GM10847 (cell line): ENCODE results near the gene KANTR.

Experiments
- POLR2A ChIP-seq: IDR thresholded peaks from 2 replicates; pipeline ENCODE4 v1.6.1; 2011; ENCODE audit not compliant: insufficient read length; ENCODE audit errors: extremely low read depth

Gene KANTR

GRCh38 chrX:53089224-53089842, 4.6 kb upstream of the KANTR start:
- no peak for TF ChIP-seq POLR2A

GRCh38 chrX:53089925-53090324, 4.0 kb upstream of the KANTR start:
- TF ChIP-seq POLR2A, result no peak

DNA sequence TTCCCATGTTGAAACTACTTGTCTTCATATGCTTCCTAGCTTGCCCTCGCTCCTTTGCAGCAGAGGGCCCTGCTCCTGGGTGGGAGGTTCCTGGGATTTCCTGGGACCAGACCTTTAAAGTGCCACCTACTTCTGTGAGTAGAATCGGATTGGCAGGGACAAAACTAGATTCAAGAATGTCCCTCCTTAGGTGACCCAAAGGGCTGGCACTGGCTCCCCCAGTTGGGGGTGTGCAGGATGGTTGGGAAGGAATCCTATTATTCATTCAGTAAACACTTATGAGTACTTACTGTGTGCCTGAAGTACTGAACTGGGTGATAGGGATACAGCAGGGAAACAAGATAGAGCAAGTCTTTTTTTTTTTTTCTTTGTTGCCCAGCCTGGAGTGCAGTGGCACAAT, 2.6 kb upstream of the KANTR start:
- TF ChIP-seq POLR2A, result no peak

DNA sequence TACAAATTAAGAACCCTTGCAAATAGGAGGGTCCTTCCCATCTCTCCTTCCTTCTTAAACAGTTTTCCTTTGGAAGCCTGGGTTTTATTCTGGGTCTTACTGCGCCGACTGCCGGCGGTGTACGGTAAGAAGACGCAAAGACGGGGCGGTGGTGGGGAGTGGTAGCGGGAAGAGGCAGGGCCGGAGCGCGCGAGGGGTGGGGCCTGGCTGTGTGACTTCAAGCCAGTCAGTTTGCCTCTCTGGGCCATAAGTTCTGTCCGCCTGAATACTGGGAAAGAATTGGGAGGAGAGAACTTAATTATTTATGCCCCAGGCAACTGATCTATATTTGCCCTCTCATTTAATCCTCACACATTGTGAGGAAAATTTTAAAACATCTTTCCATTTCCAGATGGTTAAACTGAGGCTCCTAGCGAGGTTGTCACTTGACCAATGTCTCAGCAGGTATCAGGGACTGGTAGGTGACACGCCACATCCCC, 726 bp upstream of the KANTR start:
- TF ChIP-seq POLR2A, result no peak

DNA sequence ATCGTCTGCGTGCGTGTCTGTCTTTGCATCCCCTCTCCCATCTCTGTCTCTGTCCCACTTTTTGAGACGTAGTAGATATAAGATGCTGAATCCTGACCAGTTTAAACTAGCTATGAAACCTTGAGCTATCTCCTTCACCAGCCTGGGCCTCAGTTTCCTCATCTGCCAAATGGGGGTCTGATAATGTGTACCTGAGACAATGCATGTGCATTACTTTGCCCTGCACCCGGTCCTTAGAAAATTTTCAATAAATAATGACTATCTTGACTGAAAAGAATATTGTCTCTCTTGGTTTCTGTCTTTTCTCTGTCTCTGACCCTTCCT, 602 bp downstream of the KANTR start:
- no peak for TF ChIP-seq POLR2A

- TF ChIP-seq POLR2A, result no peak
Observed at GRCh38 chrX:53095796-53096195, 1.9 kb downstream of the KANTR start.

GRCh38 chrX:53114864-53115549, 21.1 kb downstream of the KANTR start:
- no peak for TF ChIP-seq POLR2A

DNA sequence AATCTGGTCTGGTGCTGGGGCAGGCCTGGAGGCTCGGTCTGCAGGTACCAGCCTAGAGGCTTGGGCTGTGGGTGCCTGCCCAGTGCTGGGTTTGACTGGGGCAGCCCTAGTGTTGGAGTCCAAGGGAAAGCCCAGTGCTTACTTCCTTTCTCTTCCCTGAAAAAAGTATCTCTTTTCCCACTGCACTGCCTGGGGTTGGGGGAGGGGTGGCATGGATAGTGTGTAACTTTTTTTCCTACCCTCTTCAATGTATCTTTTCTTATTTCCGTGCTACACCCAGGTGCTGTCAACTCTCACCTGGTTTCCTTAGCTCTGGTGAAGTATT, 21.6 kb downstream of the KANTR start:
- TF ChIP-seq POLR2A, result no peak

- no peak for TF ChIP-seq POLR2A
Observed at GRCh38 chrX:53116101-53116500, 22.2 kb downstream of the KANTR start.

DNA sequence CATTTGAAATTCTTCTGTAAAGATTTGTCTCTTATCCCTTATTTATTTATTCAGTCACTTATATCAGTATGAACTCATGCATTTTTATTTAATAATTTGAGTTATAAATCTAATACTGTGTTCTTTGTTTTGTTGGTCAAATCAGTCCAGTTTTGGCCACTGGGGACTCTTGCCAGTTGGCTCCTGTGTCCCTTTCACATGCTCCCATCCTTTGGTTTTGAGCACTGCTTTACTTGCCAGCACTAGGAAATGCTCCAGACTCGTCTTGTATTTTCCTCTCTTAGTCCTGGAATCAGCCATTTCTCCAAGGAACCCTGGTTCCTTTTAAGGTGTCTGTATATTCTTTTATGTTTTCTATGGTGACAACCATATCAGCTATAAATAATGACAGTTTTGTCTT, 28.1 kb downstream of the KANTR start:
- no peak for TF ChIP-seq POLR2A

GRCh38 chrX:53125506-53125905, 31.6 kb downstream of the KANTR start:
- no peak for TF ChIP-seq POLR2A

DNA sequence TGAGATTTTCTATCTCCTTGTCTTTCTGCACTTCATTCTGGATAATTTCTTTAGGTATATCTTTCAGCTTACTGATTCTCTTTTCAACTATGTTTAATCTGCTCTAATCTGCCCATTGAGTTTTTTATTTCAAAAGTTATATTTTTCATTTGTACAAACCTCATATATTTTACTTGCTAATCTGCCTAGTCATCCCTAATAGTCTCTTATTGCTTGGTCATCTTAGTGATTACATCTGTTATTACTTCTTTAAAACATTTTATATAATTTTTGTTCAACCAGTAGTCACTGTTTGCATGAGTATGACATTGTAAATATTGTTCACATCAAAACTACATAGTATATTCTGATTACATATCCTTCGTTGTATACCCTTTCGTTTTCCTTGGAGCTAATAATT, 32.4 kb downstream of the KANTR start:
- TF ChIP-seq POLR2A, result no peak

DNA sequence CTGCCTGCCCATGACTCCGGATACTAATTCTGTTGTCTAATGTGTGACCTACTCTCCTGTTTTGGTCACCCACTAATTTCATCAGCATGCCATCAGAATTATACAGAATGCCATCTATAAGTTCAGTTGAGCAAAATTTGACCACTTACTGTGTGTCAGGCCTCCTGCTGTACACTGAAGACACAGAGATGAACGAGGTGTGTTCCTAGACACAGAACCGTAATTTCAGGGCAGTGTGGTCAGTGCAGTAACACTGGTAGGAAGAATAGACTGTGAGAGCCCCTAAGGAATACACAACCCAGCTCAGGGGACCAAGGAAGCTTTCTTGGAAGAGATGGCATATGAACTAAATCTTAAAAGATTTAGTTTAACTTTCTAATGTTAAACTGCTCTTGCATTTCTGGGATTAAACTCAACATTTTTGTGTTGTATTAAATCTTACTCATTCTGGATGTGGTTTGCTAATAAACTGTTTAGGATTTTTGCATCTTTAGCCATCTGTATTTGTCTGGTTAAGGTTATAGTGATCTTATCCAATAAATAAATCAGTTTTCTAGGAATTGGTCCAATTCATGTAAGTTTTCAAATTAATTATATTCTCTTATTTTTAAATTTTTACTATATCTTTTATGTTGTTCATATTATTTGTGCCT, 34.3 kb downstream of the KANTR start:
- TF ChIP-seq POLR2A, result no peak

DNA sequence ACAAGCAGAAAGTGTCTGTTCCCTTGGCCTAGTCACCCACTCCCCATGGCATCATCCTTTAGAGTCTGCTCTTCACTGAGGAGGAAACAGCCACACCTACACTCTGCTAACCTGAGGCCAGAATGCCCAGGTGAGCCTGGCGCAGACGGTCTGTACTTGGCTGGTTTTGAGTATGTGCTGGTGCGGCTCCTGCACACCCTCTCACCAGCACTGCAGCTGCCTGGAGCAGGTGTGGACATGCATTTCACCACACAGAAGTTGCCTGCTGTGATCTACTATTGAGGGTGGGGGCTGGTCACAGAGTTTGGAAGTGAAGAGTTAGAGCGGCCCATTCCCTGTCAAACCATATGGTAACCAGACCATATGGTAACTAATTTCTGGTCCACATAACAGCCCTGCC, 39.5 kb downstream of the KANTR start:
- no peak for TF ChIP-seq POLR2A

GRCh38 chrX:53135581-53135980, 41.6 kb downstream of the KANTR start:
- no peak for TF ChIP-seq POLR2A

GRCh38 chrX:53153581-53153980, 59.6 kb downstream of the KANTR start:
- no peak for TF ChIP-seq POLR2A
